Astrocyte (in vitro differentiated cells and primary cell): ENCODE results near the gene PAX8.

Experiments
- EZH2 ChIP-seq: IDR thresholded peaks from 2 replicates; pipeline ENCODE4 v1.6.1; 2012; ENCODE audit warnings: mild to moderate bottlenecking, low read length, inconsistent platforms; ENCODE audit not compliant: insufficient read depth
- TF ChIP-seq, protein P1 (sequence below): IDR thresholded peaks from 2 replicates; pipeline ENCODE4 v1.5.1; 2011; ENCODE audit warnings: low read depth, mild to moderate bottlenecking, inconsistent platforms, low read length, moderate library complexity; ENCODE audit not compliant: insufficient read depth

- TF ChIP-seq, protein P1, sequence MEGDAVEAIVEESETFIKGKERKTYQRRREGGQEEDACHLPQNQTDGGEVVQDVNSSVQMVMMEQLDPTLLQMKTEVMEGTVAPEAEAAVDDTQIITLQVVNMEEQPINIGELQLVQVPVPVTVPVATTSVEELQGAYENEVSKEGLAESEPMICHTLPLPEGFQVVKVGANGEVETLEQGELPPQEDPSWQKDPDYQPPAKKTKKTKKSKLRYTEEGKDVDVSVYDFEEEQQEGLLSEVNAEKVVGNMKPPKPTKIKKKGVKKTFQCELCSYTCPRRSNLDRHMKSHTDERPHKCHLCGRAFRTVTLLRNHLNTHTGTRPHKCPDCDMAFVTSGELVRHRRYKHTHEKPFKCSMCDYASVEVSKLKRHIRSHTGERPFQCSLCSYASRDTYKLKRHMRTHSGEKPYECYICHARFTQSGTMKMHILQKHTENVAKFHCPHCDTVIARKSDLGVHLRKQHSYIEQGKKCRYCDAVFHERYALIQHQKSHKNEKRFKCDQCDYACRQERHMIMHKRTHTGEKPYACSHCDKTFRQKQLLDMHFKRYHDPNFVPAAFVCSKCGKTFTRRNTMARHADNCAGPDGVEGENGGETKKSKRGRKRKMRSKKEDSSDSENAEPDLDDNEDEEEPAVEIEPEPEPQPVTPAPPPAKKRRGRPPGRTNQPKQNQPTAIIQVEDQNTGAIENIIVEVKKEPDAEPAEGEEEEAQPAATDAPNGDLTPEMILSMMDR: no peak
- TF ChIP-seq EZH2: no peak
Observed at GRCh38 chr2:113258471-113259147, 20.1 kb downstream of the PAX8 start.
